GM18498 (cell line): ENCODE measurements around the gene MAML3.
"Not testable (repeated sequence)": the region's sequence is repeated elsewhere in the genome, so short reads cannot be mapped to it uniquely, and the experiment has no call there.

Experiments
- ATAC-seq: cut with Tn5 transposase; IDR thresholded peaks from one replicate; pipeline ENCODE4 v1.9.1; 2021; ENCODE audit warnings: mild to moderate bottlenecking, moderate library complexity; ENCODE audit not compliant: unreplicated experiment

MAML3 gene

GRCh38 chr4:139710073-139710472, 443.9 kb downstream of the MAML3 start:
- ATAC-seq: no peak

DNA sequence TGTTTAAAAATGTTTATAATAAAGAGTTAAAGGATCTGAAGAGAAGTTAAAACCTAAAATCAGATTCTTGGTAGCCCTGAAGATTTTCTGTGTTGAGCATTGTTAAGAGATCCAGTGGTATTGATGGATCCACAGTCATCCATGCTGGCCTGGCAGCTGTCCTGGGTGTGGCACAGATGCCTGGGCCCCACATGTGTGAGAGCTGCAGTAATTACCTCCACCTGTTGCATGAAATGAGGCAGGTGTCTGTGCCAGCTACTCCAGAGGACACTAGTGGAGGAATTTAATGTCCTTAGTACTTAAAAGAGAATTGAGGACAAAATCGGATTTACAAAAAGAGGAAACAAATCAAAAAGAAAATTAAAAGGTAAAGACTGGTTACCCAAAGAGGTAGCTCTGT, 444.3 kb downstream of the MAML3 start:
- ATAC-seq: no peak

DNA sequence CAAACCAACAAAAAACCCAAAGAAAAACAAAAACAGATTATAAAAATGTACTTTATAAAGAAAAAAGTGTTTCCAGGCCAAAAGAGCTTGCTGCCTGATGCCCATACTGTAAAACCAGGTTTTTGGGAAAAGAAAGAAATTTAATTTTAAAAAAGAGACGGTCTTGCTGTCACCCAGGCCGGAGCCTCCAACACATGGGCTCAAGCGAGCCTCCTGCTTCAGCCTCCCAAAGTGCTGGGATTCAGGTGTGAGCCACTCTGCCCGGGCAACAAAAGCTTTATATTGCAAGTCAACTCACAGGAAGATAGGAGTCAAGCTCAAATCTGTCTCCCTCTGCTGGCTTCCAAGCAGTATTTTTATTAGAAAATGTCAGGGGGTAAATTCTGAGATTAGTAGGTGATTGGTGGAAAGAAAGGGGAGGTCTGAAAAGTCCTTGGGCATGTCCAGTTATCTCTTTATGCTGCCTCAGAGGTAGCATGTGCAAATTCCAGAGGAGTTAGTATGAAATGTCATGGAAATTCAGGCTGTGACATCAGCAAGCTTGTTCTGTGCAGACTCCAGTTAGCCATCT, 449.0 kb downstream of the MAML3 start:
- ATAC-seq: no peak

- no peak for ATAC-seq
Measured at GRCh38 chr4:139700568-139700967, 453.4 kb downstream of the MAML3 start.

GRCh38 chr4:139698167-139698925, 455.6 kb downstream of the MAML3 start:
- ATAC-seq: not testable (repeated sequence)

DNA sequence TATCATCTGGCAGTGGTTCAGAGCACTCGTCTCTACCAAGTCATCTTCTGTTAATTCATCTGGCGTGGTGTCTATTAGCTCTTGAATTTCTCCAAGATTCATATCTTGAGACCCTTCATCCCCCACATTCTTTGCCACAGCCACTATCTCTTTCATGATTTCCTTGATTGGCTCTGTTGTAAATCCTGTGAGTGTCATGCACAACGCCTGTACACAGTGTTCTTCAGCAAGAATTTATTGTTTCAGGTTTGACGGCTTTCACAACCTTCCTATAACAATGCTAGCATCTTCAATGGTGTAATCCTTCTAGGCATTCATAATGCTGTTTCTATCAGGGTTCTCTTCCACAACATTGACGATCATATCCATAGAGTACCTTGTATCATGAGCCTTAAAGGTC, 457.5 kb downstream of the MAML3 start:
- no peak for ATAC-seq

DNA sequence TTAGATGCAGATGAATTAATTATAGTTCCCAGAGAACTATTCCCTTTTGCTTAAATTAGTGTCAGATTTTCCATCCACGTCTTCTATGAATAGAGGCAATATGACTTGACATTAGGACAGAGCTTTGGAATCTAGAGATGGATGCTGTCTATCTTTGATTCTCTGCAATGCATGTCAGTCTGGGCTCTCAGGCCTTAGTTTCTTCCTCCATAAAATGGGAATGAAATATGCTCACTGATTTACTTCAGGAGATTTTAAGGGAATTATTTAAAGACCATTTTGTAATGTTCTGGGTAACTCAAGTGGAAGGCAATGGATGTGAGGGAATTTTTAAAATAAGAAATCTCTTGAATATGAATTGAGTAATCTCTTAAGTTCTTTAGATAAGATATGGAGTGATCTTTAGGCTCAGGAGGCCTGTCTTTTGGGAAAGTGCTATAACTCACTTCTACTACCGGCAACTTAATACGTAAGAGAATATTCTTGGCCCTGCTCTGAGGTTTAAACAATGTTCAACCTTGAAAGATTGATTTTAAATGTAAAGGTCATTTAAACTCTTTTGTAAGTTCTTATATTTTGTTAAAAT, 459.4 kb downstream of the MAML3 start:
- ATAC-seq: no peak

- ATAC-seq: no peak
Measured at GRCh38 chr4:139692309-139693012, 461.5 kb downstream of the MAML3 start.

DNA sequence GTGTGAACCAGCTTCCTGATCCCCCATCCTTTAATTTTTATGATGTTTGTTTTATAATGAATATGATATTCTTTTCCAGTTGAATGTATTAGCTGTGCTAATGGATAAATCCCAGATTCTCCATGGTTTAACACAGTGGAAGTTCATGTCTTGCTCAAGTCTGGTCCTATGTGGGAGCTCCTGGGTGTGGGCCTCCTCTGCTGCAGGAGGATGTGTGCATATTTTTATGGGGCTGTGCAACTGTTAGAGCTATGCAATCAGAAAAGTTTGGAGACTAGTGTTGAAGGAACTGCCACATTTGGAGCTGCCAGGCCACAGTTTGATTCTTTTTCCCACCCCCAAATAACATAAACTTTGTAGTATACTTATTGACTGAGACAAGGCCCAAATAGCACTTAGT, 463.6 kb downstream of the MAML3 start:
- no peak for ATAC-seq

- ATAC-seq: no peak
Measured at GRCh38 chr4:139689093-139689722, 464.8 kb downstream of the MAML3 start.

DNA sequence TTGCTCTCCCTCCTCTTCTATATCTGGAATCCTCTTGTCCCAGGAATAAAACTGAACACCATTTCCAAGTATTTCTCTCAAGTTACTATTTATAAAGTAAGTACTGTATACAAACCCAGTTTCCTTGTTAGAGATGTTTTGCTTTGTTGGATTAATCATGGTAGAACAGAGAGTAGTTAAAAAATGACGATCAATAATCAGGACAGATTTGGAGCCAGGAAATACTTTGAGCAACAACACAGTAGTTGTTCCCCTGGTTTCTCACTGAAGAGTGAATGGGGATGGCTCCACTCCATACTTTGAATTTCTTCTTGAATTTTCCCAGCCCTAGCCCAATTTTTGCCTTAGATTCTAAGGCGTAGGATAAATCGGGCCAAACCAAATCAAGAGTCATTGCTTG, 467.0 kb downstream of the MAML3 start:
- ATAC-seq: no peak

GRCh38 chr4:139686130-139686529, 467.9 kb downstream of the MAML3 start:
- no peak for ATAC-seq

GRCh38 chr4:139685180-139685579, 468.8 kb downstream of the MAML3 start:
- ATAC-seq: no peak

GRCh38 chr4:139684351-139684750, 469.6 kb downstream of the MAML3 start:
- ATAC-seq: no peak

- no peak for ATAC-seq
Measured at GRCh38 chr4:139682741-139683151, 471.2 kb downstream of the MAML3 start.

GRCh38 chr4:139682309-139682708, 471.7 kb downstream of the MAML3 start:
- no peak for ATAC-seq

GRCh38 chr4:139676913-139677585, 476.9 kb downstream of the MAML3 start:
- no peak for ATAC-seq

DNA sequence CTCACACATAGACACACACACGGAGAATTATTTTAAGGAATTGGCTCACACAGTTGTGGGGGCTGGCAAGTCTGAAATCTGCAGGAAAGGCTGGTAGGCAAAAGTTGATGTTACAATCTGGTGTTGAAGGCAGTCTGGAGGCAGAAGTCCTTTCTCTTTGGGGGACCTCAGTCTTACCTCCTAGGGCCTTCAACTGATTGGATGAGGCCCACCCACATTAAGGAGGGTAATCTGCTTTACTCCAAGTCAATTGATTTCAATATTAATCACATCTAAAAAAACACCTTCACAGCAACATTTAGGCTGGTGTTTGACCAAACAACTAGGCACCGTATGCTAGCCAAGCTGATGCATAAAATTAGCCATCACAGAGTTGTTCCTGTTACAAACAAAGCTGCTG, 477.6 kb downstream of the MAML3 start:
- ATAC-seq: no peak

DNA sequence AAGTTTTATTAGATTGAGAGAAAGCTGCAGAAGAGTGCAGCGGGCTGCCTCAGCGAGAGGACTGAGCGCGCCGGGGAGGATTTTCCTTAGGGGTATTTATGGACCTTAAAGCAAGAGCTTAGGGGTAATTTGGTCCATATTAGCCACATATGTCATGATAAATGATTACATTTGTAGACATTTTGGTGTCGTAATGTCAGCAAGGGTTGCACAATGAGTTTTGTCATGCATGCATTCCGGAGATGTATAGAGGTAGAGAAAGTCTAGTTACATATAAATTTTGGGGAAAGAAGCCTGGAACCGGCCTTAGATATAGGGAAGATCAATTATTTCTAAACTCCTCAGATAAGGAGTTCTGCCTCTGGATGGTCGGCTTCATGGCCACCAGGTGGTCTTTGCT, 478.3 kb downstream of the MAML3 start:
- ATAC-seq: no peak

DNA sequence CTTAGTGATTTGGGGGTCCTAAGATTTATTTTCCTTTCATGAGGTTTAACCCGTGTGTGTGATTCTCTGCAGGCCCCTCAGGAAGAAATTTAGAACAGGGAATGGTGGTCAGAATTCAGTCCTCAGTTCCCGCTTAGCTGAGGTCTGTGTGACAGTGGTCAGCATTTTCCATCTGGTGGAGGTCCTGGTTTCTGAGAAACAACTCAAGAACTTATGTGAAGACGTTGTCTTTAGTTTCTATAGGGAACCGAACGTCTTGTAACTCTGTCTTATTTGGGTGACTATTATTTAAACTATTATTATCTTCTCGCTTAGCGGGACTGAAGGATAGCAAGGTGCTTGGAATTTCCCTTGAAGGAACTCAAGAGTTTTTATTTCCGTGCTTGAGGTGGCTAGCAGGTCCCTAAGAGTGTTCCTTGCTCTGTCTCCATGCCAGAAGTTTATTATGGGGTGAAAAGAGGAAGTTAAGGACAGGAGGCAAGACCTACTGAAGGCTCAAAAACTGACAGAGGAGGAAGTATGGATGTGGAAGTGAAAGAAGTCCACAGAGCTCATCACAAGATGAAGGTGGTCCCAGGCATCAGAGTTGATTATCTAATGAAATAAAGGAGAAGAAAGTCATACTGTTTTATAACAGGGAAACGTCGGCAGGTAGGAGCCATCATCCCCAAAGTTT, 479.0 kb downstream of the MAML3 start:
- no peak for ATAC-seq
